GM10248 (cell line): ENCODE data around the gene DBH.

ENCODE experiments used
- CTCF ChIA-PET: fragments of 300-600 bp; sonication (Branson Sonifier 250); formaldehyde crosslinking; extraction: SDS; loops from one replicate; lab custom pipeline; 2021; ENCODE audit warnings: antibody characterized with exemption; lab: Yijun Ruan, JAX
- POLR2A ChIA-PET: fragments of 350-650 bp; sonication (Branson Sonifier 250); formaldehyde crosslinking; extraction: SDS; loops from one replicate; lab custom pipeline; 2020; ENCODE audit warnings: antibody characterized with exemption; lab: Yijun Ruan, JAX
- DNase-seq: peaks from one replicate; pipeline ENCODE4 v3.0.0; 2012; ENCODE audit errors: extremely low spot score
- TF ChIP-seq, protein P1 (sequence below): IDR thresholded peaks from 2 replicates; pipeline ENCODE4 v1.5.1; 2012; ENCODE audit warnings: mild to moderate bottlenecking, low read depth; ENCODE audit errors: extremely low read depth, missing control alignments, control extremely low read depth

DBH gene

DNA sequence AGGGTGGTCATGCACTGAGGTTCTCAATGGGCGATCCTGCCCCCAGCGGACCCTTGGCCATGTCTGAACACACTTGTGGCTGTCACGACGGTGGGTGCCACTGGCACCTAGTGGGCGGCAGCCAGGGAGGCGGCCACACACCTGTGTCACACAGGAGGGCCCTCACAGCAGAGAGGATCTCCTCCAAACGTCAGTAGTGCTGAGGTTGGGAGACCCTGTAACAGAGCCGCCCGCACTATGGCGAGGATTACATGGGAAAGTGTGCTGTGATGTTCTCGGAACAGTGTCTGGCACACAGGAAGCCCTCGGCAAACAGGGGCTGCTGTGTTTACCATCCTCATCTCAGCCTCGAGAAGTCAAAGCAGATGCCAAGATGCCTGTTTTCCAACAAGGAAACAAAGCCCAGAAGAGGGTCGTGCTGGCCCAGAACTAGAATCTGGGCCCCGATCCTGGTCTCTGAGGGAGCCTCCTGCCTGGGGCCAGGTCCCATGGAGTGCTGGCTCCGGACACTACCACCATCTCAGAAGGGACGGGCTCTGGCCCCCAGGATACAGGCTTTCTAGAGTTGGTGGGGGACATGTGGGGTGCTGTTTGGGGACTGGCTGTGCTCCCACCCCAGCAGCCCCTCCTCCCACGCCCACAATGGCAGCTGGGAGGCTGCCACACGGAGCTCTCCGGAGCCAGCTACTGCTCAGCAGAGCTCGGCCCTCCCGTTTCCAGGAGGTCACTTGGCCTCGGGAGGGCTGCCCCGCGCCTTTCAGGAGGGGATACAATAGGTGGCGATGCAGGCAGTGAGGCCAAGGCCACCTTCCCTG is 48.2 kb downstream of the DBH start:
- TF ChIP-seq, protein P1, sequence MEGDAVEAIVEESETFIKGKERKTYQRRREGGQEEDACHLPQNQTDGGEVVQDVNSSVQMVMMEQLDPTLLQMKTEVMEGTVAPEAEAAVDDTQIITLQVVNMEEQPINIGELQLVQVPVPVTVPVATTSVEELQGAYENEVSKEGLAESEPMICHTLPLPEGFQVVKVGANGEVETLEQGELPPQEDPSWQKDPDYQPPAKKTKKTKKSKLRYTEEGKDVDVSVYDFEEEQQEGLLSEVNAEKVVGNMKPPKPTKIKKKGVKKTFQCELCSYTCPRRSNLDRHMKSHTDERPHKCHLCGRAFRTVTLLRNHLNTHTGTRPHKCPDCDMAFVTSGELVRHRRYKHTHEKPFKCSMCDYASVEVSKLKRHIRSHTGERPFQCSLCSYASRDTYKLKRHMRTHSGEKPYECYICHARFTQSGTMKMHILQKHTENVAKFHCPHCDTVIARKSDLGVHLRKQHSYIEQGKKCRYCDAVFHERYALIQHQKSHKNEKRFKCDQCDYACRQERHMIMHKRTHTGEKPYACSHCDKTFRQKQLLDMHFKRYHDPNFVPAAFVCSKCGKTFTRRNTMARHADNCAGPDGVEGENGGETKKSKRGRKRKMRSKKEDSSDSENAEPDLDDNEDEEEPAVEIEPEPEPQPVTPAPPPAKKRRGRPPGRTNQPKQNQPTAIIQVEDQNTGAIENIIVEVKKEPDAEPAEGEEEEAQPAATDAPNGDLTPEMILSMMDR: no peak
- POLR2A ChIA-PET: no interaction called here
- CTCF ChIA-PET: no interaction called here
- no peak for DNase-seq

GRCh38 chr9:133684936-133685361 is 48.8 kb downstream of the DBH start:
- DNase-seq: no peak
- ChIA-PET CTCF (no interaction called here), POLR2A (no interaction called here)
- TF ChIP-seq, protein P1: no peak

- ChIA-PET POLR2A (no interaction called here), CTCF (no interaction called here)
- TF ChIP-seq, protein P1: no peak
- no peak for DNase-seq
Observed at GRCh38 chr9:133685653-133686609, 49.8 kb downstream of the DBH start.

DNA sequence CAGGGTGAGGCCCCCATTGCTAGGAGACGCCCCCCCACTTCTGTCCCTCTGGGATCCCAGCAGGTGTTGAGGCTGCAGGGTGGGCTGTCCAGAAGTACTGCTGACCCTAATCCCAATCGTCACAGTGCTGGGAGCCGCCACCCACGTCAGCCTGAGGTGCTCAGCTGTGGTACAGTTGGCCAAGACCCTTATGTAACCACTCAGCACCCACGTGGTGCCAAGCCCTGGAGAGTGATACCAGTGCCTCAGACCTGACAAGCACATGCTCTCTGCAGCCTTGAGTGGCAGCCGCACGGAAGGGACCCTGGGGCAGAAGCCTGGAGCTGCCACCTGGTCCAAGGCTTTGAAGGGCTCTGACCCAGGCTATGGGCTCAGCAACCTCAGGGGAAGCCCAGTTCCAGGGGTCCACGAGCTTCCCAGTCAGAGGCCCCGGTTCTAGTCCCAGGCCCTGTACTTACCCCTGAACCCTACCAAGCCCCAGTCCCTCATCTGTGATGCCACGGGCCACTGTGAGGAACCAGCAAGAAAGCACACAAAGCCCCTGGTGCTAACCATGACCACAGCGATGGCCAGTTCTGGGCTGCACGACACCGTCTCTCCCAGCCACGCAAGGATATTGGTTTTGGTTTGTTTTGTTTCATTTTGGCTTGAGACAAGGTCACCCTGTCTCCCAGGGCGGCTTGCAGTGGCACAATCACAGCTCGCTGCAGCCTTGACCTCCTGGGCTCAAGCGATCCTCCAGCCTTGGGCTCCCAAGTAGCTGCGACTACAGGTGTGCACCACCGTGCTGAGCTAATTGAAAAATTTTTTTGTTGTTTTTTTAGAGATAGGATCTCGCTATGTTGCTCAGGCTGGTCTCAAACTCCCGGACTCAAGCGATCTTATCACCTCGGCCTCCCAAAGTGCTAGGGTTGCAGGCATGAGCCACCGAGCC is 50.7 kb downstream of the DBH start:
- ChIA-PET CTCF (no interaction called here), POLR2A (no interaction called here)
- DNase-seq: no peak
- TF ChIP-seq, protein P1: no peak

GRCh38 chr9:133687856-133688761 is 51.9 kb downstream of the DBH start:
- ChIA-PET CTCF (no interaction called here), POLR2A (no interaction called here)
- TF ChIP-seq, protein P1: no peak
- no peak for DNase-seq
